Lower leg skin (tissue), 3 donors: ENCODE results near the gene SLC16A6.

ENCODE experiments used
- POLR2A ChIP-seq, 2 donors: fragments of 450-650 bp; IDR thresholded peaks; one replicate each; pipeline ENCODE4 v1.6.1; 2016 to 2017; ENCODE audit warnings: antibody characterized with exemption in 2 of 2, mild to moderate bottlenecking in 1 of 2, moderate library complexity in 1 of 2
- TF ChIP-seq, protein P1 (sequence below), 3 donors: fragments of 450-650 bp; IDR thresholded peaks; one replicate each; pipeline ENCODE4 v1.5.1; 2016; ENCODE audit warnings: antibody characterized with exemption in 3 of 3, mild to moderate bottlenecking in 3 of 3, moderate library complexity in 2 of 3

DNA sequence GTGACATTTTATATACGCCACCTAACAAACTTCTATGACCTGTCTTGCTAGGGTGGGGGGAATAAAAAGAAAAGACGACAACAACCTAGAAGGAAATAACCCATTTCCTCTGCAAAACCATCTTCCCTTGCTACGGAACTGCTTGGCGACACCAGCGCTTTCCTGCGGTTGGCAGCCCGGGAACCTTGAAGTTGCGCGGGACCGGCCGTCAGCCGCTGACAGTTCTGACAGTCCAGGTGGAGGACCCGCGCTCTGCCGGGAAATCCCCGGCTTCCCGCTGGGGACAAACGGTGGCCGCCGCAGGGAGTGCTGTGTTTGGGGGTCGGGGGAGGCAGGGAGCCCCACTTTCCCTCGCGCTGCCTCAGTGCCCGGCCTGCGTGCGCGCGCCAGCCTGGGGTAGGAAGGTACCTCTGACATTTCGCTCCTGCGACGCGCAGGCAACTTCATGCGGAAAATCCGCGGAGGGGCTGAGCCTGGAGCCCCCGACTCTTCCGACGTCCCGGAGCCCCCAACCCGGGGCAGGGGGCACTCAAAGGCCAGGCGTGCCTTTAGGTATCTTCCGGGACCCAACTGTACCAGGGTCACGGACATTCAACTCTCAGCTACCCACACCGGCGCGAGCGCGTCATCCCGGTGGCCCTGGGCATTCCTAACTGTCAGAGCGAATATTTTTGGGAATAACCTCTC is 516 bp downstream of the SLC16A6 start:
- TF ChIP-seq, protein P1, sequence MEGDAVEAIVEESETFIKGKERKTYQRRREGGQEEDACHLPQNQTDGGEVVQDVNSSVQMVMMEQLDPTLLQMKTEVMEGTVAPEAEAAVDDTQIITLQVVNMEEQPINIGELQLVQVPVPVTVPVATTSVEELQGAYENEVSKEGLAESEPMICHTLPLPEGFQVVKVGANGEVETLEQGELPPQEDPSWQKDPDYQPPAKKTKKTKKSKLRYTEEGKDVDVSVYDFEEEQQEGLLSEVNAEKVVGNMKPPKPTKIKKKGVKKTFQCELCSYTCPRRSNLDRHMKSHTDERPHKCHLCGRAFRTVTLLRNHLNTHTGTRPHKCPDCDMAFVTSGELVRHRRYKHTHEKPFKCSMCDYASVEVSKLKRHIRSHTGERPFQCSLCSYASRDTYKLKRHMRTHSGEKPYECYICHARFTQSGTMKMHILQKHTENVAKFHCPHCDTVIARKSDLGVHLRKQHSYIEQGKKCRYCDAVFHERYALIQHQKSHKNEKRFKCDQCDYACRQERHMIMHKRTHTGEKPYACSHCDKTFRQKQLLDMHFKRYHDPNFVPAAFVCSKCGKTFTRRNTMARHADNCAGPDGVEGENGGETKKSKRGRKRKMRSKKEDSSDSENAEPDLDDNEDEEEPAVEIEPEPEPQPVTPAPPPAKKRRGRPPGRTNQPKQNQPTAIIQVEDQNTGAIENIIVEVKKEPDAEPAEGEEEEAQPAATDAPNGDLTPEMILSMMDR (IDR thresholded peaks at IDR 0.05): no peak
- TF ChIP-seq POLR2A (IDR thresholded peaks at IDR 0.05): no peak
